H9 (cell line): ENCODE results near the gene FAM53B. TPM values are rescaled to one million over a fixed set of nuclear protein-coding genes. Genes with fewer than 3 reads are reported as not detected.

ENCODE experiments used
- DNase-seq: peaks from one replicate; pipeline ENCODE4 v3.0.0-alpha.2; 2017
- H2AFZ ChIP-seq: one replicate; pipeline ENCODE4 v1.6.1; 2013; ENCODE audit warnings: mild to moderate bottlenecking, low read length, control low read depth, moderate library complexity
- H2AK5ac ChIP-seq: 2 replicates; pipeline ENCODE4 v1.6.1; 2013; ENCODE audit warnings: low read length, control low read depth, mixed read lengths; ENCODE audit not compliant: insufficient read length
- H2BK120ac ChIP-seq: one replicate; pipeline ENCODE4 v1.6.1; 2013; ENCODE audit warnings: low read depth, mild to moderate bottlenecking, low read length, control low read depth, inconsistent platforms; ENCODE audit not compliant: poor library complexity, severe bottlenecking
- H2BK12ac ChIP-seq: 2 replicates; pipeline ENCODE4 v1.6.1; 2013; ENCODE audit warnings: low read length, control low read depth, mixed read lengths, low read depth; ENCODE audit not compliant: insufficient read length
- H2BK15ac ChIP-seq: 2 replicates; pipeline ENCODE4 v1.6.1; 2013; ENCODE audit warnings: low read depth, low read length, control low read depth
- H2BK20ac ChIP-seq: one replicate; pipeline ENCODE4 v1.6.1; 2013; ENCODE audit warnings: low read depth, mild to moderate bottlenecking, low read length, control low read depth, inconsistent platforms; ENCODE audit not compliant: poor library complexity, severe bottlenecking
- H2BK5ac ChIP-seq: 2 replicates; pipeline ENCODE4 v1.6.1; 2013; ENCODE audit warnings: low read length, control low read depth, mixed read lengths; ENCODE audit not compliant: insufficient read length
- H3K14ac ChIP-seq: 2 replicates; pipeline ENCODE4 v1.6.1; 2013; ENCODE audit warnings: low read length, control low read depth; ENCODE audit not compliant: insufficient read depth
- H3K18ac ChIP-seq: 2 replicates; pipeline ENCODE4 v1.6.1; 2013; ENCODE audit warnings: low read depth, mild to moderate bottlenecking, mixed read lengths, low read length, control low read depth; ENCODE audit not compliant: insufficient read length
- H3K23ac ChIP-seq: 2 replicates; pipeline ENCODE4 v1.6.1; 2013; ENCODE audit warnings: low read length, control low read depth, mixed read lengths, low read depth; ENCODE audit not compliant: insufficient read length
- H3K23me2 ChIP-seq: 2 replicates; pipeline ENCODE4 v1.6.1; 2013; ENCODE audit warnings: low read depth, mild to moderate bottlenecking, mixed read lengths, low read length, control low read depth; ENCODE audit not compliant: insufficient read length, poor library complexity, severe bottlenecking
- H3K27ac ChIP-seq: 2 replicates; pipeline ENCODE4 v1.5.1; 2013; ENCODE audit warnings: low read length, control low read depth, mixed read lengths, low read depth; ENCODE audit not compliant: insufficient read length
- H3K27me3 ChIP-seq: 2 replicates; pipeline ENCODE4 v1.6.1; 2013; ENCODE audit warnings: low read length, control low read depth, inconsistent platforms; ENCODE audit not compliant: insufficient read depth
- H3K4ac ChIP-seq: 2 replicates; pipeline ENCODE4 v1.6.1; 2013; ENCODE audit warnings: low read depth, mild to moderate bottlenecking, control low read depth, inconsistent platforms, low read length, moderate library complexity
- H3K4me1 ChIP-seq: 2 replicates; pipeline ENCODE4 v1.6.1; 2013; ENCODE audit warnings: low read length, control low read depth, inconsistent platforms; ENCODE audit not compliant: insufficient read depth
- H3K4me2 ChIP-seq: 2 replicates; pipeline ENCODE4 v1.6.1; 2013; ENCODE audit warnings: low read length, control low read depth, mixed read lengths; ENCODE audit not compliant: insufficient read length, insufficient read depth
- H3K56ac ChIP-seq: 2 replicates; pipeline ENCODE4 v1.6.1; 2013; ENCODE audit warnings: low read depth, mild to moderate bottlenecking, mixed read lengths, low read length, control low read depth; ENCODE audit not compliant: insufficient read length
- H3K79me1 ChIP-seq: 2 replicates; pipeline ENCODE4 v1.6.1; 2013; ENCODE audit warnings: low read depth, mild to moderate bottlenecking, moderate library complexity, low read length, control low read depth, inconsistent platforms; ENCODE audit not compliant: insufficient read depth, poor library complexity, severe bottlenecking
- H3K79me2 ChIP-seq: 2 replicates; pipeline ENCODE4 v1.6.1; 2013; ENCODE audit warnings: low read length, control low read depth, inconsistent platforms; ENCODE audit not compliant: insufficient read depth
- H3K9ac ChIP-seq: 2 replicates; pipeline ENCODE4 v1.6.1; 2013; ENCODE audit warnings: low read length, control low read depth, mixed read lengths; ENCODE audit not compliant: insufficient read length; ENCODE audit errors: extremely low read depth
- H3K9me3 ChIP-seq: one replicate; pipeline ENCODE4 v1.6.1; 2013; ENCODE audit warnings: low read depth, low read length, inconsistent platforms; ENCODE audit not compliant: control insufficient read depth
- H3T11ph ChIP-seq: one replicate; pipeline ENCODE4 v1.6.1; 2013; ENCODE audit warnings: mild to moderate bottlenecking, low read length, control low read depth, inconsistent platforms
- H4K20me1 ChIP-seq: one replicate; pipeline ENCODE4 v1.6.1; 2013; ENCODE audit not compliant: control insufficient read depth, insufficient read length, insufficient read depth
- H4K5ac ChIP-seq: 2 replicates; pipeline ENCODE4 v1.6.1; 2013; ENCODE audit warnings: low read depth, mild to moderate bottlenecking, mixed read lengths, low read length, control low read depth; ENCODE audit not compliant: insufficient read length
- H4K8ac ChIP-seq: replicated peaks from 2 replicates; pipeline ENCODE4 v1.6.1; 2013; ENCODE audit warnings: low read length, control low read depth, mixed read lengths, low read depth; ENCODE audit not compliant: insufficient read length
- H4K91ac ChIP-seq: 2 replicates; pipeline ENCODE4 v1.6.1; 2013; ENCODE audit warnings: low read depth, mild to moderate bottlenecking, moderate library complexity, mixed read lengths, low read length, control low read depth; ENCODE audit not compliant: insufficient read length
- H3K27ac Mint-ChIP-seq, 3 experiments: 2 replicates in 2 of 3; 3 replicates in 1 of 3; pipeline ENCODE4 v1.8.0; 2020 to 2021; ENCODE audit warnings: mixed read lengths in 3 of 3, mild to moderate bottlenecking in 1 of 3, moderate library complexity in 1 of 3
- H3K27me3 Mint-ChIP-seq: 2 replicates; pipeline ENCODE4 v1.8.0; 2021; ENCODE audit warnings: low read depth, mild to moderate bottlenecking, moderate library complexity, mixed read lengths
- H3K36me3 Mint-ChIP-seq, 3 experiments: 2 replicates in 2 of 3; 3 replicates in 1 of 3; pipeline ENCODE4 v1.8.0; 2020 to 2021; ENCODE audit warnings: low read depth in 3 of 3, mixed read lengths in 3 of 3; ENCODE audit not compliant: insufficient read depth in 1 of 3
- H3K4me1 Mint-ChIP-seq, 2 experiments: 2 replicates each; pipeline ENCODE4 v1.8.0; 2020; ENCODE audit warnings: mixed read lengths in 2 of 2
- H3K4me3 Mint-ChIP-seq, 2 experiments: 2 replicates in 1 of 2; 3 replicates in 1 of 2; pipeline ENCODE4 v1.8.0; 2020 to 2021; ENCODE audit warnings: mild to moderate bottlenecking in 2 of 2, mixed read lengths in 2 of 2, moderate library complexity in 1 of 2
- H3K9me3 Mint-ChIP-seq, 2 experiments: 2 replicates in 1 of 2; 3 replicates in 1 of 2; pipeline ENCODE4 v1.8.0; 2020; ENCODE audit warnings: mild to moderate bottlenecking in 2 of 2, mixed read lengths in 2 of 2, moderate library complexity in 1 of 2
- CTCF ChIP-seq: fragments of 200-600 bp; sonication (generic); conservative IDR thresholded peaks from 3 replicates; pipeline ENCODE4 v1.8.0; 2021; ENCODE audit warnings: antibody characterized with exemption, mild to moderate bottlenecking
- WGBS: extraction: QIAGEN DNeasy Blood & Tissue Kit; methylation state at CpG from one replicate; pipeline ENCODE4 v1.1.7; 2013; ENCODE audit warnings: missing lambda C conversion rate, low lambda C conversion rate, mixed read lengths; ENCODE audit not compliant: insufficient read length; ENCODE audit errors: extremely low coverage; 5-methylcytosine and 5-hydroxymethylcytosine counted together
- total RNA-seq: library from RNA; stranded (reverse); gene quantifications from 2 replicates; pipeline ENCODE4 v1.2.1, GENCODE V29; 2021

Gene FAM53B
- total RNA-seq, 1 experiment from 2014 or later, result 11.5 TPM

- Histone ChIP-seq H3K18ac (no peak overlapping the region), H4K5ac (no peak overlapping the region), H2BK120ac (no peak overlapping the region), H2BK5ac (no peak overlapping the region), H3K79me1 (no peaks in the 10 kb centered on the region), H4K8ac (no peak overlapping the region), H3K4me1 (peaks cover 9% of the 10 kb centered on the region; the same call in 1 of the 2 replicates), H3K4ac (no peak overlapping the region), H4K91ac (no peak overlapping the region), H3K9me3 (no peaks in the 10 kb centered on the region), H3T11ph (no peak overlapping the region), H3K27ac (no peak overlapping the region), H3K4me2 (no peak overlapping the region), H3K79me2 (no peaks in the 10 kb centered on the region; the same call in 1 of the 2 replicates), H2BK12ac (no peak overlapping the region), H3K27me3 (no peaks in the 10 kb centered on the region), H3K56ac (no peak overlapping the region), H3K23me2 (no peaks in the 10 kb centered on the region), H4K20me1 (peaks cover 2% of the 10 kb centered on the region), H2BK20ac (no peak overlapping the region), H2AK5ac (no peak overlapping the region), H3K9ac (no peak overlapping the region), H2AFZ (no peak overlapping the region), H3K14ac (no peak overlapping the region), H2BK15ac (no peak overlapping the region), H3K23ac (no peak overlapping the region)
- peak; percentile 19 for DNase-seq
- peaks cover 17% of the 10 kb centered on the region for H3K27me3 Mint-ChIP-seq
- WGBS, result no CpG with 5 or more reads among the region's 15 CpGs
- no peak for TF ChIP-seq CTCF
- H3K4me3 Mint-ChIP-seq, result no peak overlapping the region
- peaks cover 41 to 49% of the 10 kb centered on the region in 2 experiments for H3K4me1 Mint-ChIP-seq
- no peak overlapping the region for H3K27ac Mint-ChIP-seq
- no peaks in the 10 kb centered on the region; a peak in 1 of 5 replicates for H3K9me3 Mint-ChIP-seq
- H3K36me3 Mint-ChIP-seq, result peaks cover 0 to 5% (median 2%) of the 10 kb centered on the region in 3 experiments; a peak in 6 of 7 replicates
These were observed 8.5 kb downstream of the FAM53B start for GRCh38 chr10:124735491-124736286.
